GM19193 (cell line): Measurements from ENCODE around the gene CXCR4.

Source experiments
- POLR2A ChIP-seq: IDR thresholded peaks from 4 replicates; pipeline ENCODE4 v1.6.1; 2011; ENCODE audit not compliant: insufficient read depth, insufficient read length; ENCODE audit errors: extremely low read depth

The CXCR4 gene

GRCh38 chr2:136075476-136075875 lies 42.5 kb downstream of the CXCR4 start:
- TF ChIP-seq POLR2A: no peak

GRCh38 chr2:136072621-136073020 lies 45.3 kb downstream of the CXCR4 start:
- TF ChIP-seq POLR2A: no peak

GRCh38 chr2:136070913-136071312 lies 47.0 kb downstream of the CXCR4 start:
- TF ChIP-seq POLR2A: no peak

GRCh38 chr2:136069773-136070172 lies 48.2 kb downstream of the CXCR4 start:
- no peak for TF ChIP-seq POLR2A

- no peak for TF ChIP-seq POLR2A
These were observed 49.2 kb downstream of the CXCR4 start for GRCh38 chr2:136068581-136069227.

GRCh38 chr2:136067897-136068580 lies 49.9 kb downstream of the CXCR4 start:
- no peak for TF ChIP-seq POLR2A

GRCh38 chr2:136067459-136067858 lies 50.5 kb downstream of the CXCR4 start:
- no peak for TF ChIP-seq POLR2A

- TF ChIP-seq POLR2A: no peak
These were observed 52.0 kb downstream of the CXCR4 start for GRCh38 chr2:136065907-136066306.

GRCh38 chr2:136065384-136065783 lies 52.6 kb downstream of the CXCR4 start:
- TF ChIP-seq POLR2A: no peak
